Measurements from ENCODE around the gene KIAA1217. TPM values are rescaled to one million over a fixed set of nuclear protein-coding genes. Genes with fewer than 3 reads are reported as not detected.

The KIAA1217 gene
- total and polyA plus RNA-seq, 2 of the 8 experiments (the other 6 are each of a cell fraction or from before 2014, with no cell fraction given): 4.5 to 15.6 TPM

DNA sequence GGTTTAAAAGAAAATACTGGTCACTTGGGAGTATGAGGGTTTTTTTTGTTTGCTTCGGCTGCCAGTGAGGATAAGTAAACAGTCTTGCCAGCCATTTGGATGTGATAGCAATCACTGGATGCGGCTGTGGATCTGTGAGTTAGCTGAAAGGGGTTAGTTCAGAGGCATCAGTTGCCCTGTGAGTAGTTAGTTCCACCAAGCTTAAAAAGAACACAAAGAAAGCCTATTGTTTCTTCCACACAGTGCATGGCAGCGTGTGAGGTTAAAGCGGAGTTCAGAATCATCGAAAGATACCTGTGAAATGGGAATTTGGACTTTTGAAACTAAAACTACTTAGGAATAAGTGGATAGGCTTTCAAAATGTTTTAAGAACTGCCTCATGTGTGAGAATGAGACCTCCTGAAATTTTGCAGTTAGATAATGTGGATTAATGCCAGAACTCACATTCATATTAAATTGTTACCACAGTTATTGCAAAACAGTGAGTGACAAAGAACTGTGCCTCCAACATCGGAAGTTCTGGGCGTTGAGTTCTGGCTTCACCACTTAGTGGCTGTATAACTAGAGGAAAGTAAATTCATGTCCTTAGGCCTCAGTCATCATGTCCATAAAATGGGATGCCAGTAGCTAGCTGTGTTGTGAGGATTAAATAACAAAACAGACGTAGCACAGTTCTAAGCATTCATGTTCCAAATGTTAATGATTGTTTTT is 31.3 kb downstream of the KIAA1217 start (continued):
- TF ChIP-seq, protein P1, sequence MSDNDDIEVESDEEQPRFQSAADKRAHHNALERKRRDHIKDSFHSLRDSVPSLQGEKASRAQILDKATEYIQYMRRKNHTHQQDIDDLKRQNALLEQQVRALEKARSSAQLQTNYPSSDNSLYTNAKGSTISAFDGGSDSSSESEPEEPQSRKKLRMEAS (IDR thresholded peaks at IDR 0.05): no peak
- TF ChIP-seq POLR2A (IDR thresholded peaks at IDR 0.05; ENCODE audit: control extremely low read depth in 1 of 2, low read depth in 2 of 2, low read length in 2 of 2) (no peak), BCL11A (IDR thresholded peaks at IDR 0.05; ENCODE audit: low read depth in 2 of 2, low read length in 2 of 2) (no peak), ATF2 (IDR thresholded peaks at IDR 0.05; ENCODE audit: low read length) (no peak)
- TF ChIP-seq, protein P2, sequence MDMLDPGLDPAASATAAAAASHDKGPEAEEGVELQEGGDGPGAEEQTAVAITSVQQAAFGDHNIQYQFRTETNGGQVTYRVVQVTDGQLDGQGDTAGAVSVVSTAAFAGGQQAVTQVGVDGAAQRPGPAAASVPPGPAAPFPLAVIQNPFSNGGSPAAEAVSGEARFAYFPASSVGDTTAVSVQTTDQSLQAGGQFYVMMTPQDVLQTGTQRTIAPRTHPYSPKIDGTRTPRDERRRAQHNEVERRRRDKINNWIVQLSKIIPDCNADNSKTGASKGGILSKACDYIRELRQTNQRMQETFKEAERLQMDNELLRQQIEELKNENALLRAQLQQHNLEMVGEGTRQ (IDR thresholded peaks at IDR 0.05; ENCODE audit: low read length): no peak

Data from H1 (cell line).